Liver (tissue), 9 donors: ENCODE measurements around the gene ARPP21. TPM values are rescaled to one million over a fixed set of nuclear protein-coding genes. Genes with fewer than 3 reads are reported as not detected.

ENCODE experiments used
- DNase-seq: peaks from one replicate; pipeline ENCODE4 v3.0.0-alpha.2; 2017; ENCODE audit warnings: low spot score
- H3K27ac ChIP-seq, 2 donors: one replicate each; pipeline ENCODE4 v1.7.0; 2013; ENCODE audit warnings: inconsistent platforms in 2 of 2, low read length in 2 of 2, control low read depth in 1 of 2, low read depth in 1 of 2, mild to moderate bottlenecking in 1 of 2
- H3K27me3 ChIP-seq, 4 donors: one replicate each; pipeline versions ENCODE4 v1.6.1 to v1.7.0; 2013; ENCODE audit warnings: low read length in 3 of 4, inconsistent platforms in 1 of 4, mild to moderate bottlenecking in 1 of 4, moderate library complexity in 1 of 4; ENCODE audit not compliant: control insufficient read depth in 4 of 4, insufficient read depth in 4 of 4
- H3K36me3 ChIP-seq, 4 donors: one replicate each; pipeline versions ENCODE4 v1.6.1 to v1.7.0; 2013; ENCODE audit warnings: low read length in 3 of 4, mild to moderate bottlenecking in 3 of 4, low read depth in 1 of 4, moderate library complexity in 1 of 4; ENCODE audit not compliant: control insufficient read depth in 4 of 4, insufficient read depth in 3 of 4
- H3K4me1 ChIP-seq, 4 donors: one replicate each; pipeline versions ENCODE4 v1.6.1 to v1.7.0; 2013; ENCODE audit warnings: low read length in 3 of 4, mild to moderate bottlenecking in 3 of 4, moderate library complexity in 1 of 4; ENCODE audit not compliant: control insufficient read depth in 4 of 4, insufficient read depth in 4 of 4
- H3K4me3 ChIP-seq, 3 donors: one replicate each; pipeline versions ENCODE4 v1.6.1 to v1.7.0; 2013; ENCODE audit warnings: low read length in 3 of 3, control low read depth in 1 of 3, low read depth in 1 of 3, mild to moderate bottlenecking in 1 of 3
- H3K9ac ChIP-seq, 2 donors: one replicate each; pipeline ENCODE4 v1.7.0; 2013; ENCODE audit warnings: low read length in 2 of 2, mild to moderate bottlenecking in 2 of 2, moderate library complexity in 2 of 2, control low read depth in 1 of 2, low read depth in 1 of 2
- H3K9me3 ChIP-seq, 4 donors: one replicate each; pipeline versions ENCODE4 v1.6.1 to v1.7.0; 2013; ENCODE audit warnings: low read length in 3 of 4; ENCODE audit not compliant: control insufficient read depth in 4 of 4
- ATF3 ChIP-seq: IDR thresholded peaks from 2 replicates; pipeline ENCODE4 v1.6.1; 2016; ENCODE audit warnings: antibody characterized with exemption
- CTCF ChIP-seq: fragments of 150-350 bp; IDR thresholded peaks from 2 replicates; pipeline ENCODE4 v1.5.1; 2017; ENCODE audit warnings: improper control_type of control experiment, low read depth, low read length; ENCODE audit not compliant: missing input control
- EGR1 ChIP-seq, 2 donors: IDR thresholded peaks; 2 replicates each; pipeline ENCODE4 v1.6.1; 2016 to 2018; ENCODE audit warnings: antibody characterized with exemption in 2 of 2, low read depth in 2 of 2
- FOXA1 ChIP-seq: IDR thresholded peaks from 2 replicates; pipeline ENCODE4 v1.6.1; 2016; ENCODE audit warnings: antibody characterized with exemption
- FOXA2 ChIP-seq: IDR thresholded peaks from 2 replicates; pipeline ENCODE4 v1.6.1; 2016; ENCODE audit warnings: antibody characterized with exemption
- GABPA ChIP-seq, 2 donors: IDR thresholded peaks in 1 of 2; conservative IDR thresholded peaks in 1 of 2; 2 replicates each; pipeline ENCODE4 v1.6.1; 2016; ENCODE audit warnings: antibody characterized with exemption in 2 of 2, mild to moderate bottlenecking in 1 of 2, moderate library complexity in 1 of 2
- HNF4A ChIP-seq, 2 donors: conservative IDR thresholded peaks; 2 replicates each; pipeline ENCODE4 v1.6.1; 2016; ENCODE audit warnings: antibody characterized with exemption in 2 of 2, mild to moderate bottlenecking in 2 of 2
- HNF4G ChIP-seq: IDR thresholded peaks from 2 replicates; pipeline ENCODE4 v1.6.1; 2016; ENCODE audit warnings: antibody characterized with exemption
- JUND ChIP-seq, 2 donors: IDR thresholded peaks; 2 replicates each; pipeline ENCODE4 v1.6.1; 2016; ENCODE audit warnings: antibody characterized with exemption in 2 of 2
- MAX ChIP-seq: IDR thresholded peaks from 2 replicates; pipeline ENCODE4 v1.6.1; 2016; ENCODE audit warnings: antibody characterized with exemption
- NR2F2 ChIP-seq: IDR thresholded peaks from 2 replicates; pipeline ENCODE4 v1.6.1; 2016; ENCODE audit warnings: antibody characterized with exemption
- RAD21 ChIP-seq, 2 donors: IDR thresholded peaks; 2 replicates each; pipeline ENCODE4 v1.6.1; 2016; ENCODE audit warnings: antibody characterized with exemption in 2 of 2, mild to moderate bottlenecking in 2 of 2
- REST ChIP-seq: IDR thresholded peaks from 2 replicates; pipeline ENCODE4 v1.6.1; 2016; ENCODE audit warnings: antibody characterized with exemption, mild to moderate bottlenecking
- RXRA ChIP-seq, 2 donors: IDR thresholded peaks; 2 replicates each; pipeline ENCODE4 v1.6.1; 2017 to 2018; ENCODE audit warnings: antibody characterized with exemption in 2 of 2, mild to moderate bottlenecking in 1 of 2
- TAF1 ChIP-seq: conservative IDR thresholded peaks from 2 replicates; pipeline ENCODE4 v1.6.1; 2016; ENCODE audit warnings: antibody characterized with exemption, mild to moderate bottlenecking
- YY1 ChIP-seq: IDR thresholded peaks from 2 replicates; pipeline ENCODE4 v1.6.1; 2016; ENCODE audit warnings: antibody characterized with exemption, mild to moderate bottlenecking
- whole genome bisulfite sequencing: extraction: QIAGEN DNeasy Blood & Tissue Kit; methylation state at CpG from one replicate; pipeline ENCODE4 v1.1.7; 2013; 5-methylcytosine and 5-hydroxymethylcytosine counted together
- polyA plus RNA-seq, 2 donors: library from polyadenylated mRNA; stranded (reverse) in 1 of 2; unstranded in 1 of 2; fragments of 200-250 nt in 1 of 2; fragments of >200 nt in 1 of 2; fragmentation: Nextera tagmentation in 1 of 2; extraction: Ambion mirVana in 1 of 2; gene quantifications; one replicate each; pipeline versions ENCODE4 v1.2.1 to v1.2.3, GENCODE V29; 2013 to 2015
- total RNA-seq, 2 donors: library from RNA; depleted of rRNA; stranded (reverse); fragments of >200 nt; gene quantifications; one replicate each; pipeline ENCODE4 v1.2.3, GENCODE V29; 2014
- donor health status: healthy.
- donor health status: healthy.
- donor health status: healthy.
- donor health status: healthy.
- donor health status: healthy.

Gene ARPP21
- total and polyA plus RNA-seq, 4 donors: 0.42 to 1.3 (median 0.66) TPM; not detected in 1

- WGBS: 75% methylated on average over 9 of the region's 9 CpGs
- DNase-seq: no peak
- no peak overlapping the region for H3K9ac ChIP-seq
Measured at GRCh38 chr3:35670408-35670965, 31.2 kb downstream of the ARPP21 start.

More at GRCh38 chr3:35670408-35670965, 31.2 kb downstream of the ARPP21 start:
- H3K9me3 ChIP-seq: peaks cover 0 to 1% (median 0%) of the 10 kb centered on the region in 4 donors
- no peaks in the 10 kb centered on the region for H3K36me3 ChIP-seq
- no peak overlapping the region for H3K4me3 ChIP-seq
- peaks cover 5 to 15% (median 8%) of the 10 kb centered on the region in 4 donors for H3K4me1 ChIP-seq
- no peak for TF ChIP-seq CTCF
- peak in 1 of 2 donors; percentile 39 for TF ChIP-seq RXRA (IDR thresholded peaks at IDR 0.05)
- TF ChIP-seq NR2F2: no peak
- TF ChIP-seq MAX: no peak
- TF ChIP-seq YY1: no peak
- no peak for TF ChIP-seq RAD21 (IDR thresholded peaks at IDR 0.05)
- no peak for TF ChIP-seq FOXA2
- TF ChIP-seq ATF3: no peak
- TF ChIP-seq JUND (IDR thresholded peaks at IDR 0.05): no peak
- no peak for TF ChIP-seq FOXA1
- TF ChIP-seq HNF4G: no peak
- no peak for TF ChIP-seq TAF1
- no peak for TF ChIP-seq REST
- peak in 1 of 2 donors; percentile 48 for TF ChIP-seq HNF4A (conservative IDR thresholded peaks at IDR 0.05)
- TF ChIP-seq GABPA (IDR thresholded peaks at IDR 0.05 in 1 of 2, conservative IDR thresholded peaks at IDR 0.05 in 1 of 2): no peak
- TF ChIP-seq EGR1 (IDR thresholded peaks at IDR 0.05; ENCODE audit: low read depth in 2 of 2): no peak
- H3K27ac ChIP-seq: no peak overlapping the region
- H3K27me3 ChIP-seq: no peaks in the 10 kb centered on the region
